ENCODE measurements around the gene DNAJC5G.

The DNAJC5G gene

GRCh38 chr2:27245626-27246025, 29.6 kb upstream of the DNAJC5G start:
- DNase-seq (ENCODE audit: low spot score), result no peak
- Histone ChIP-seq H3K27me3 (ENCODE audit: insufficient read depth, poor library complexity, severe bottlenecking) (no peaks in the 10 kb centered on the region), H3K4me1 (ENCODE audit: insufficient read depth, poor library complexity, severe bottlenecking) (no peaks in the 10 kb centered on the region), H3K36me3 (ENCODE audit: low read depth) (peaks cover 33% of the 10 kb centered on the region), H3K9me3 (ENCODE audit: severe bottlenecking) (no peaks in the 10 kb centered on the region), H3K4me3 (ENCODE audit: severe bottlenecking) (no peak overlapping the region), H3K27ac (ENCODE audit: poor library complexity, severe bottlenecking) (no peak overlapping the region)
- no peak for ATAC-seq (ENCODE audit: low read depth)
- TF ChIP-seq, protein P1, sequence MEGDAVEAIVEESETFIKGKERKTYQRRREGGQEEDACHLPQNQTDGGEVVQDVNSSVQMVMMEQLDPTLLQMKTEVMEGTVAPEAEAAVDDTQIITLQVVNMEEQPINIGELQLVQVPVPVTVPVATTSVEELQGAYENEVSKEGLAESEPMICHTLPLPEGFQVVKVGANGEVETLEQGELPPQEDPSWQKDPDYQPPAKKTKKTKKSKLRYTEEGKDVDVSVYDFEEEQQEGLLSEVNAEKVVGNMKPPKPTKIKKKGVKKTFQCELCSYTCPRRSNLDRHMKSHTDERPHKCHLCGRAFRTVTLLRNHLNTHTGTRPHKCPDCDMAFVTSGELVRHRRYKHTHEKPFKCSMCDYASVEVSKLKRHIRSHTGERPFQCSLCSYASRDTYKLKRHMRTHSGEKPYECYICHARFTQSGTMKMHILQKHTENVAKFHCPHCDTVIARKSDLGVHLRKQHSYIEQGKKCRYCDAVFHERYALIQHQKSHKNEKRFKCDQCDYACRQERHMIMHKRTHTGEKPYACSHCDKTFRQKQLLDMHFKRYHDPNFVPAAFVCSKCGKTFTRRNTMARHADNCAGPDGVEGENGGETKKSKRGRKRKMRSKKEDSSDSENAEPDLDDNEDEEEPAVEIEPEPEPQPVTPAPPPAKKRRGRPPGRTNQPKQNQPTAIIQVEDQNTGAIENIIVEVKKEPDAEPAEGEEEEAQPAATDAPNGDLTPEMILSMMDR (IDR thresholded peaks at IDR 0.05; ENCODE audit: poor library complexity, severe bottlenecking), result no peak

- Histone ChIP-seq H3K36me3 (ENCODE audit: low read depth) (peaks cover 13% of the 10 kb centered on the region), H3K4me3 (ENCODE audit: severe bottlenecking) (no peak overlapping the region), H3K9me3 (ENCODE audit: severe bottlenecking) (no peaks in the 10 kb centered on the region), H3K27me3 (ENCODE audit: insufficient read depth, poor library complexity, severe bottlenecking) (no peaks in the 10 kb centered on the region), H3K27ac (ENCODE audit: poor library complexity, severe bottlenecking) (no peak overlapping the region), H3K4me1 (ENCODE audit: insufficient read depth, poor library complexity, severe bottlenecking) (no peaks in the 10 kb centered on the region)
- DNase-seq (ENCODE audit: low spot score) (no peak), ATAC-seq (ENCODE audit: low read depth) (no peak)
- TF ChIP-seq, protein P1 (IDR thresholded peaks at IDR 0.05; ENCODE audit: poor library complexity, severe bottlenecking), result no peak
Observed at GRCh38 chr2:27247893-27248292, 27.3 kb upstream of the DNAJC5G start.

DNA sequence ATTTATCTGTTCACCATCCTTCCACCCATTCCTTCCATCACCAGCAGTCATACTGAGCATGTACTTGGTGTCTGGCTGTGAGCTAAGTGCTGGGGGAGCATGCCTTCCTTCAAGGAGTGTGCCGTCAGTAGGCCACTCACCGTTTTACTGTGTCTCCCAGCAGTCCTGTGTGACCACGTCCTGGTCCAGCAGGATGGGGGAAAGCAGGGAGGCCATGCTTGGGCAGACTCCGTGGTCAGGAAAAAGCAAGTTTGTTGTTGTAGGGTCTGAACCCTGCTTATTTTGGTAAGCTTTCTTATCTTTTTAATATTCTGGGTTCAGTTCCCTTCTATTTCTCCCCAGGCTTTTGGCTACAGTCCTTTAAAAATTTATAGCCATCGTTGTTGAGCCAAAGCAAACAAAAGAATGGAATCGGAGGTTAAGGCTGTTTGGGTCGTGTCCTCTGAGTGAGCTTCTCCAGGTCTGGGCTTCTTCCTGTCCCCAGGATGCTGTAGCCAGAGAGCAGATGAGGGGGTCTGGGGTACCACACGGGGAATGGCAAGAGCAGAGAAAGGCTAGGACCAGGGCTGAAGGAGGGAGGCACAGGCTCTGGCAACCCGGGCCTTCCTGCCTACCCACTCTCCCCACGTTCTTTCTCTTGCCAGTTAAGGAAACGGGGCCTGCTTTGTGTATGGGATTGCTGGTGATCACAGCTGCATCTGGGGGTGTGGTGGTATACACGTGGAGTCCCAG, 25.9 kb upstream of the DNAJC5G start:
- no peak for DNase-seq (ENCODE audit: low spot score)

GRCh38 chr2:27249891-27250651, 25.2 kb upstream of the DNAJC5G start:
- Histone ChIP-seq H3K9me3 (ENCODE audit: severe bottlenecking) (no peaks in the 10 kb centered on the region), H3K27ac (ENCODE audit: poor library complexity, severe bottlenecking) (no peak overlapping the region), H3K4me3 (ENCODE audit: severe bottlenecking) (no peak overlapping the region), H3K36me3 (ENCODE audit: low read depth) (no peaks in the 10 kb centered on the region), H3K27me3 (ENCODE audit: insufficient read depth, poor library complexity, severe bottlenecking) (no peaks in the 10 kb centered on the region), H3K4me1 (ENCODE audit: insufficient read depth, poor library complexity, severe bottlenecking) (no peaks in the 10 kb centered on the region)
- DNase-seq (ENCODE audit: low spot score), result no peak
- TF ChIP-seq, protein P1 (IDR thresholded peaks at IDR 0.05; ENCODE audit: poor library complexity, severe bottlenecking), result no peak
- ATAC-seq (ENCODE audit: low read depth), result no peak

More for the DNA sequence above, 25.9 kb upstream of the DNAJC5G start:
- no peak overlapping the region for H3K4me3 ChIP-seq (ENCODE audit: severe bottlenecking)
- TF ChIP-seq, protein P1 (IDR thresholded peaks at IDR 0.05; ENCODE audit: poor library complexity, severe bottlenecking), result no peak
- H3K36me3 ChIP-seq (ENCODE audit: low read depth), result no peaks in the 10 kb centered on the region
- no peaks in the 10 kb centered on the region for H3K27me3 ChIP-seq (ENCODE audit: insufficient read depth, poor library complexity, severe bottlenecking)
- H3K9me3 ChIP-seq (ENCODE audit: severe bottlenecking), result no peaks in the 10 kb centered on the region
- no peak overlapping the region for H3K27ac ChIP-seq (ENCODE audit: poor library complexity, severe bottlenecking)
- H3K4me1 ChIP-seq (ENCODE audit: insufficient read depth, poor library complexity, severe bottlenecking), result no peaks in the 10 kb centered on the region
- peak; percentile 22; the same call in 2 of the 3 replicates for ATAC-seq (ENCODE audit: low read depth)
